GM19351 (cell line): ENCODE data around the gene KCNK7.

Source experiments
- ATAC-seq: cut with Tn5 transposase; IDR thresholded peaks from one replicate; pipeline ENCODE4 v1.9.1; 2021; ENCODE audit warnings: mild to moderate bottlenecking, moderate library complexity; ENCODE audit not compliant: unreplicated experiment

The KCNK7 gene

GRCh38 chr11:65589444-65590239, 6.0 kb downstream of the KCNK7 start:
- no peak for ATAC-seq

GRCh38 chr11:65588199-65589054, 7.2 kb downstream of the KCNK7 start:
- peak; percentile 81 for ATAC-seq

GRCh38 chr11:65586676-65587075, 8.9 kb downstream of the KCNK7 start:
- no peak for ATAC-seq

- no peak for ATAC-seq
Observed at GRCh38 chr11:65586247-65586630, 9.4 kb downstream of the KCNK7 start.

DNA sequence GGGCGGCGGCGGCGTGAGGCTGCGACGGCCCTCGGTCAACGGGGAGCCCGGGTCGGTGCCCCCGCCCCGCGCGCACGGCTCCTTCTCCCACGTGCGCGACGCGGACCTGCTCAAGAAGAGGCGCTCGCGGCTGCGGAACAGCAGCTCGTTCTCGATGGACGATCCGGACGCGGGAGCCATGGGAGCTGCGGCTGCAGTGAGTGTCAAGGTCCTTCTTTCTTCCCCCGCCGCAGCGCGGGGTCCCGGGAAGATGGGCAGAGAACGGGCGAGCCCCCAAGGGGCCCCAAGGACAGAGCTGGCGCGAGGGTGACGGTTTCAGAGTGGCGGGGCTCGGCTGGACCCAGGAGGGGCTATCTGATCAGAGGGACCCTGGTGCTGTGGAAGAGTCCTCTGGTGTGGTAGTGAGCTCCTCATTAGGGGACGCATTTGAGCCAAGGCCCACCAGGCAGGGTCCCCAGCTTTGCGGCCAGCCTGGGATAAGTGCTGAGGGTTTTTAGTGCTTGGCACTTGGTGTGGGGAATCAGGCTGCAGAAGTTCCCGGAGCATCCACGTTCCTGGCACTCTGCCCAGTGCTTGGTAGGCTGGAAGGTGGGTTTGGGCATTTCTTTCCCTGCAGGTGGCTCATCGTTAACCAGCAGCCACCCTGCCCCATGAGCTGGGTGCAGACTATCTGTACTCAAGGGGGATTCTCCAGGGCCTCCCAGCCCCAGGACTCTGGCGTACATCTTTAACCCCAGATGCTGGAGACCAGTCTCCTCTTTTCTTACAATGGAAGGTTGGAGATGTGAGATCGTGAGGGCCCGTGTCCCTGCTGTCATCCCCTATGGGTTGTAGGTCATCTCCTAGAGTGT, 10.0 kb downstream of the KCNK7 start:
- no peak for ATAC-seq

DNA sequence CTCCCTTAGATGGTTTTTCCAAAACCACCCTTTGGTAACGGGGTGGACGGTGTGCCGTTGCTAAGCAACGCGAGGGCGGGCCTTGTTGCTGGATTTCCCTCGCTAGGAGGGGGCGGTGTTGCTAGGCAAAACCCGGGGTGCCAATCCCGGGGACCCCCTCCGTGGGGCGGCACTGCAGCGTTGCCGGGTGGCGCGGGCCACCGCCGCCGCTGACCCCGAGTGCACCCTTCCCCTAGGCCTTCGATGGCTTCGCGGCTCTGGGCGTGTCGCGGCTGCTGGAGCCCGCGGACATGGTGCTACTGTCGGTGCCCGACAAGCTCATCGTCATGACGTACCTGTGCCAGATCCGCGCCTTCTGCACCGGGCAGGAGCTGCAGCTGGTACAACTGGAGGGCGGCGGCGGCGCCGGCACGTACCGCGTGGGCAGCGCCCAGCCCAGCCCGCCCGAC, 10.9 kb downstream of the KCNK7 start:
- ATAC-seq = no peak

- no peak for ATAC-seq
Observed at GRCh38 chr11:65584106-65584505, 11.5 kb downstream of the KCNK7 start.

- no peak for ATAC-seq
Observed at GRCh38 chr11:65583589-65583988, 12.0 kb downstream of the KCNK7 start.

DNA sequence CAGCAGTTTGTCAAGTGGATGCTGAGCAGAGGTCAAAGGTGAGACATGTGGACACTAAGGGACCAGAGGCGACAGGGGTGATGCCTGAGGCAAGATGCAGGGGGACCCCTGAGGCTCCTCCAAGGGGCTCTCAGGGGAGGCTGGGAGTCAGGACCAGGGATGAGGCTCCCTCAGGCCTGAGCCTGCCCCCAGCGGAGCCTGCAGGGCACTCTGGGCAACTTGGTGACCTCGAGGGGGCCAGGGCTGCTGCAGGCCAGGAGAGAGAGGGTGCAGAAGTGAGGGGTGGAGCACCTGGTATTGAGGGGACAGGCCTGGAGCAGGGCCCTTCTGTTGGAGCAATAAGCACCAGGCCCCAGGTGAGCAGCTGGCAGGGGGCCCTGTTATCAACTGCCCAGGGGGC, 13.7 kb downstream of the KCNK7 start:
- ATAC-seq = no peak

GRCh38 chr11:65580756-65581155, 14.8 kb downstream of the KCNK7 start:
- ATAC-seq = no peak

- ATAC-seq = no peak
Observed at GRCh38 chr11:65580031-65580692, 15.4 kb downstream of the KCNK7 start.

- ATAC-seq = no peak
Observed at GRCh38 chr11:65579291-65579690, 16.3 kb downstream of the KCNK7 start.

DNA sequence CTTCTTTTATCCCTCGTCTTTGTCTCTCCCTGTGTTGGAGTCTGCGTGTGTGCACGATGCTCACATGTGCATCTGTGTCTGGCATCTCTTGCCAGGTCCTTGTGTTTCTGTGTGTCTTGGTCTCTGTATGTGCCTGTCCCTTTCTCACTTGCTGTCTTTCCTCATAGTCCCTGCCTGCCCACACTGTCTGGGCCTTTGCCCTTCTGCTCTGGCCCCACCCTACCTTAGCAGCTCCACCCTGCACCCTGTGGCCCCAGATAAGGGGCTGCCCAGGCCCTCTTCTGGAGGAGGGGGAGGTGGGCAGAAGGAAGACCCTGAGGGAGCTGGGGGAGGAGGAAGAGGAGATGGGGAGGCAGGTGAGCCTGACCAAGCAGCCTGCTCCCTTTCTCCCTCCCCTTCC, 16.9 kb downstream of the KCNK7 start:
- no peak for ATAC-seq

- no peak for ATAC-seq
Observed at GRCh38 chr11:65578134-65578533, 17.5 kb downstream of the KCNK7 start.

- ATAC-seq = no peak
Observed at GRCh38 chr11:65577756-65578109, 17.9 kb downstream of the KCNK7 start.

DNA sequence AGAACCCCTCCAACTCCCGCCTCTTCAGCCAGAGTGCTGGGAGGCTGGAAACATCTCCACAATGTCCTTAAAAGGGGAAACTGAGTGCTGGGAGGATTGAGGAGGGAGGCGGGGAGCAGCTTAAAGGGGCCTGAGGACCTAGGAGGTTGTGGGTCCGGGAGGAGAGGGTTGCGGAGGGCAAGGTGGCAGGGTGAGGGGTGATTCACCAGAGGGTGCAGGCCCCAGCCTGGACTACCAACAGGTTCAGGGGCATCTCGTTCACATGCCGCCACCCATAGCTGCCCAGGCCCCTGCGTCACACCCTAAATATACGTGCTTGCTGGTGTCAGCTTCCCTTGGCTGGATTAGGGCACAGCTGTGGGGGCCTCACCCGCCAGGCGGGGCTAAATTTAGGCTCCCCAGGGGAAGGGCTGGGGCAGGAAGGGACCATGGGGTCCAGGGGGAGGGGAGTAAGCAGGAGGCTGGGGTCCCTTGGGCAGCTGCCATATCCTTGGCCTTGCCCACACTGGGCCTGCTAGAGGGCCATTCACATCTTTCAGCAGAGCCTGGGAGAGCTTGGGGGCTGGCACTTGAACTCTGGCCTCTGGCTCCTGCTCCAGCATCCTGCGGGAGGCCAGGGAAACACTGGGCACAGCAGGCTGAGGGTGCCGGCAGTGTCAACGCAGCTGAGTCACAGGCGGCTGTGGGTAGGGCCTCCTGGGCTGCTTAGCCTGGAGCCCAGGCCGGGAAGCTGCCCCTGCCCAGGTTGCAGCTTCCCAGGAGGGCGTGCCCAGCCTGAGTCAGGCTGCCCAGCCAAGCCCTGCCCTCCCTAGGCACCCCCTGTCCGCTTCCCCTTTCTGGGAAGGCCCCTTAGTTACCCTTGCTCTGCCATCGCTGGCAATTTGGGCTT, 18.5 kb downstream of the KCNK7 start:
- no peak for ATAC-seq

DNA sequence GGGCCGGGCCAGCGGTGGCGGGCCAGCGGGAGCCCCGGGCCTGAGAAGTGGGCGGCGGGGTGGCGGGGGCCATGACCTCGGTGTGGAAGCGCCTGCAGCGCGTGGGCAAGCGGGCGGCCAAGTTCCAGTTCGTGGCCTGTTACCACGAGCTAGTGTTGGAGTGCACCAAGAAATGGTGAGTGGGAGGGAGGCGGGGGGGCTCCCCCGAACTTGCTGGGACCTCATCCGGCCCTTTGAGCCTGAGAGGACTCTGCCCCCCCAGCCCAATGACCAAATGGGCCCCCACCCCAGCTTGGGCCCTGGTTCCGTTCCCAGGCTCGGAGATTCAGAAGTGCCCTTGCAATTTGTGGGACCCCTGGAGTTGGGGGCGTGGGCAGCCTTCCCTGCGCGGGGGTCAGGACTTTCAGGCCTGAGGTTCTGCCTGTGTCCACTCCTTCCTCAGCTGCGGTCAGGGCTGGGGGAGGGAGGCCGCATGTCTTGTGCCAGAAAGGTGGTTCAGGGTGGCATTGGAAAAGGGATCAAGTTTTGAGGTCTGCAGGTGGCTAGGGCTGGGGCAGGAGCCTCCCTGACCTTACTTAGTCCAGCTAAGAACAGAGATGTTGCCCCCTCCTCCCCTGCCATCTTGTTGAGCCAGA, 19.3 kb downstream of the KCNK7 start:
- ATAC-seq = no peak

DNA sequence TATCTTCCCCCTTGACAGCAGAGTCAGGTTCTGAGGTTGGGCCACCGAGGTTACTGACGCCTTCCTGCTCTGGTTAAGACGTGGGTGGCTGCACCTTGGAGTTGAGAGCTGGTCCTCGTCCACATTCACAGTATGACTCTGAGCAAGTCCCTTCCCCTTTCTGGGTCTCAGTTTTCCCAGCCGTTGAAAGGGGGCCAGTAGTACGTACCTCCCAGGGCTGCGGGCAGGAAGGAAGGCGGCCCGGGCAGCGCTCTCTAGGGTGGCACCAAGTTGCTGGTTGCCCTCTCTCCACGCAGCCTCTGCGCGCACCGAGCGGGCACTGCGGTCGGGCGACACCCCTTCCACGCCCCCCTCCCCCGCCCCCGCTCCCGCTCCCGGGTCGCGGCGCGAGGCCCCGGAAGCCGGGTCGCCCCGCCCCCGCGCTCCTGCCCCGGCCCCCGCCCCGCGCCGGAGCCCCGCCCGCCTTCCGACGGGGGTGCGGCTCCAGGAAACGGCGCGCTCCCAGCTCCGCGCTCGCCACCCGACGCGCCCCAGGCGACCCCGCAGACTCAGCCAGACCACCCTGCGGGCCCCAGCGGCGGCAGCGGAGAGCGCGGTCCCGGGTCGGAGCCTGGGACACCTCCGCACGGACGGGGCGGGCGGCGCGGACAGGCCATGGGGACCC, 19.9 kb downstream of the KCNK7 start, which contains the start of gene EHBP1L1:
Gene EHBP1L1 (plus strand): TSS at position 486 of the 664 bp plus-strand sequence. CDS start 250 bp downstream, outside the sequence.
- peak; percentile 32 for ATAC-seq
